Measurements from ENCODE around the gene IQSEC1. TPM values are rescaled to one million over a fixed set of nuclear protein-coding genes. Genes with fewer than 3 reads are reported as not detected.

The IQSEC1 gene
- total RNA-seq, 1 donor from 2014 or later: 41.7 TPM

- H3K36me3 Mint-ChIP-seq: no peaks in the 10 kb centered on the region
- DNase-seq (ENCODE audit: low spot score in 2 of 2, unreplicated experiment in 2 of 2): no peak
- no peak overlapping the region for H3K27ac Mint-ChIP-seq
- peaks cover 17% of the 10 kb centered on the region for H3K4me1 Mint-ChIP-seq
- TF ChIP-seq CTCF (IDR thresholded peaks at IDR 0.05; ENCODE audit: unreplicated experiment): no peak
- no peaks in the 10 kb centered on the region for H3K27me3 Mint-ChIP-seq (ENCODE audit: low read depth)
- H3K4me3 Mint-ChIP-seq: no peak overlapping the region
- H3K9me3 Mint-ChIP-seq: no peaks in the 10 kb centered on the region
These were observed 120.7 kb downstream of the IQSEC1 start for GRCh38 chr3:12952343-12953200.

GRCh38 chr3:12948891-12949711 is 124.1 kb downstream of the IQSEC1 start:
- no peak for TF ChIP-seq CTCF (IDR thresholded peaks at IDR 0.05; ENCODE audit: unreplicated experiment)
- no peak for DNase-seq (ENCODE audit: low spot score in 2 of 2, unreplicated experiment in 2 of 2)
- no peak overlapping the region for H3K27ac Mint-ChIP-seq

GRCh38 chr3:12948371-12948770 is 124.9 kb downstream of the IQSEC1 start:
- Mint-ChIP-seq H3K36me3 (no peaks in the 10 kb centered on the region), H3K9me3 (no peaks in the 10 kb centered on the region), H3K27me3 (ENCODE audit: low read depth) (no peaks in the 10 kb centered on the region), H3K4me1 (peaks cover 47% of the 10 kb centered on the region), H3K27ac (peak overlapping the region; percentile 69), H3K4me3 (no peak overlapping the region)
- DNase-seq (ENCODE audit: low spot score in 2 of 2, unreplicated experiment in 2 of 2): no peak
- no peak for TF ChIP-seq CTCF (IDR thresholded peaks at IDR 0.05; ENCODE audit: unreplicated experiment)

More at GRCh38 chr3:12948891-12949711, 124.1 kb downstream of the IQSEC1 start:
- Mint-ChIP-seq H3K36me3 (no peaks in the 10 kb centered on the region), H3K9me3 (no peaks in the 10 kb centered on the region), H3K27me3 (ENCODE audit: low read depth) (no peaks in the 10 kb centered on the region), H3K4me3 (no peak overlapping the region), H3K4me1 (peaks cover 46% of the 10 kb centered on the region)

GRCh38 chr3:12947504-12948369 is 125.5 kb downstream of the IQSEC1 start:
- Mint-ChIP-seq H3K36me3 (no peaks in the 10 kb centered on the region), H3K9me3 (no peaks in the 10 kb centered on the region), H3K4me3 (no peak overlapping the region), H3K4me1 (peaks cover 47% of the 10 kb centered on the region), H3K27ac (peak overlapping the region; percentile 69), H3K27me3 (ENCODE audit: low read depth) (no peaks in the 10 kb centered on the region)
- peak in 1 of 2 experiments; percentile 51 for DNase-seq (ENCODE audit: low spot score in 2 of 2, unreplicated experiment in 2 of 2)
- TF ChIP-seq CTCF (IDR thresholded peaks at IDR 0.05; ENCODE audit: unreplicated experiment): no peak

GRCh38 chr3:12946649-12947316 is 126.4 kb downstream of the IQSEC1 start:
- peaks cover 47% of the 10 kb centered on the region for H3K4me1 Mint-ChIP-seq
- no peak overlapping the region for H3K27ac Mint-ChIP-seq
- H3K9me3 Mint-ChIP-seq: no peaks in the 10 kb centered on the region
- no peaks in the 10 kb centered on the region for H3K36me3 Mint-ChIP-seq
- no peaks in the 10 kb centered on the region for H3K27me3 Mint-ChIP-seq (ENCODE audit: low read depth)
- H3K4me3 Mint-ChIP-seq: no peak overlapping the region
- DNase-seq (ENCODE audit: low spot score in 2 of 2, unreplicated experiment in 2 of 2): no peak
- no peak for TF ChIP-seq CTCF (IDR thresholded peaks at IDR 0.05; ENCODE audit: unreplicated experiment)

All from mesothelial cell of epicardium (in vitro differentiated cells).